Activated CD8-positive, alpha-beta memory T cell treated with anti-CD3 and anti-CD28 coated beads for 4 hours (primary cell): Measurements from ENCODE around the gene NEURL1.
"Not testable (repeated sequence)": the region's sequence is repeated elsewhere in the genome, so short reads cannot be mapped to it uniquely, and the experiment has no call there.

Experiments used
- DNase-seq, 2 donors: peaks; one replicate each; pipeline ENCODE4 v3.0.0-alpha.2; 2020; ENCODE audit warnings: low read depth in 2 of 2

NEURL1 gene

GRCh38 chr10:103493916-103494877 is 692 bp downstream of the NEURL1 start:
- DNase-seq, result no peak

DNA sequence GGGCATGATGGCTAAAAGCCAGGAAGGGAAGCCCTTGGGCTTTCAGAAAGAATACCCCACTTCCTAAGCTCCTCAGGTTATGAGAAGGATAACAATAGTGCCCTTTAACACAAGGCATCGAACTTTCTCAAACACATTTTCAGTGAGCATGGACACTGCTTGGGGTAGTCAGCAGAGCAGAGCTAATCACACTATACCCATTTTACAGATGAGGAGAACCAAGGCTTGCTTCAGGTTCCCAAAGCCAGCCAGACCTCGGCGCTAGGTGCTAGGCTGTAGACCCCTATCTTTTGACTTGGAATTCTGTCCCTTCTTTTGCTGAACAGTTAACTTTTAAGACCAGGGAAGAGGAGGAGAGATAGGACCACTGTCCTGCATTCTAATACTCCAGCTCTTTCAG is 1.8 kb downstream of the NEURL1 start:
- no peak for DNase-seq

- no peak for DNase-seq
Measured at GRCh38 chr10:103497161-103497915, 3.8 kb downstream of the NEURL1 start.

DNA sequence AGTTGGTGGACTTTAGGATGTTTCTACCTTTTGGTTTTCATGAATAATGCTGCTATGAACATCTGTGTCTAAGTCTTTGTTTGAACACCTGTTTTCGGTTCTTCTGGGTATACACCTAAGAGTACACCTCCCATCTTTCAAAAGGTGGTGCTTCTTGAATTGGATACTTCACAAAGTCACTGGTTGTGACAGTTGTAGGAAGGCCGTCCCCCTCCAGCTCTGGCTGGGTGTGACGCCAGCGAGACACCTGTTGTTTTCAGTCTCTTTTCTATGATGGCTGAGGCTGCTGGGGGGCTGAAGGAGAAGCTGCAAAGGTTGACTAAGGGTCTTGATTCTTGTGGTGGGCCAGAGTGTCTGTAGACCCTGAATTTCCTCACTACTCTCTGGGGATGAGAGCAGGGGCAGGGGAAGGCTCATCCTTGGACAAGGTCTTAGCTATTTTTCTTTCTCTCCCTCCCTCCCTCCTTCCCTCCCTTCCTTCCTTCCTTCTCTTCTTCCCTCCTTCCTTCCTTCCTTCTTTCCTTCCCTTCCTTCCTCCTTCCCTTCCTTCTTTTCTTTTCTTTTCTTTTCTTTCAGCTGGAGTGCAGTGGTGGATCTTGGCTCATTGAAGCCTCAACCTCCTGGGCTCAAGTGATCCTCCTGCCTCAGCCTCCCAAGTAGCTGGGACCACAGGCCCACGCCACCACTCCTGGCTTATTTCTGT is 5.6 kb downstream of the NEURL1 start:
- no peak for DNase-seq

DNA sequence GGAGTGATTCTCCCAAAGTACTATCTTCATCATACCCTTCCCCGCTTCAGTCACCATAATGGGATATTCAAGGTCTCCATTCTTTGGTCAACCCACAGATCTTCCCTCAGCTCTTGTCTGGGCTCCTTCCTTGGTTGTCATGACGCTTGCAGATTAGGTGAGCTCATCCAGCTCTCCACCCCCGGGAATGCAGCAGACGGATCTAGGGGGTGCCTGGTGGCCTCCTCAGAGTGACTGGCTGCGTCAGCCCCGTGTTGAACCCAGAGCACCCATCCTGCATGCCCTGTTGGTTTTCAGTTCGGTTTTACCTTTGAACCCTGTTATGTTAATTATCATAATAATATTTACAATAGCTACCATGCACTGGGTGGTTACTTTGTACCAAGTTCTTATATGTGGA is 6.4 kb downstream of the NEURL1 start:
- DNase-seq, result no peak

DNA sequence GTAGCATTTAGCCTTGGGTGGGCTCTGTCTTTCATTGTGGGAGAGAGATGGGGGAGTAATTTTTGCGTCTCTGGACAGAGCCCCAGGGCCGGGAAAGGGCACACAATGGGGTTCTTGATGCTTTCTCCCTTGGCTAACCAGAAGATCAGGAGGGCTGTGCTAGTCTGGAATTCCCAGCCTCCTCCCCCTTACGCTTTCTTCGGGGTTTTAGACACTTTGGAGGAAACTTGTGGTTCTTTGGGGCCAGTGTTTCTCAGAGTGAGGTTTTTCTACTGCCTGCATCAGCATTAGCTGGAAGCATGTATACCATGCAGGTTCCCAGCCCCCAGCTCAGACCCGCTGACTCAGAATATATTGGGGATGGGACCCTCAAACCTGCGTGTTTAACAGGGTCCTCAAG is 7.0 kb downstream of the NEURL1 start:
- DNase-seq, result no peak

GRCh38 chr10:103501186-103501585 is 7.7 kb downstream of the NEURL1 start:
- DNase-seq, result no peak

- no peak for DNase-seq
Measured at GRCh38 chr10:103502849-103503660, 9.6 kb downstream of the NEURL1 start.

DNA sequence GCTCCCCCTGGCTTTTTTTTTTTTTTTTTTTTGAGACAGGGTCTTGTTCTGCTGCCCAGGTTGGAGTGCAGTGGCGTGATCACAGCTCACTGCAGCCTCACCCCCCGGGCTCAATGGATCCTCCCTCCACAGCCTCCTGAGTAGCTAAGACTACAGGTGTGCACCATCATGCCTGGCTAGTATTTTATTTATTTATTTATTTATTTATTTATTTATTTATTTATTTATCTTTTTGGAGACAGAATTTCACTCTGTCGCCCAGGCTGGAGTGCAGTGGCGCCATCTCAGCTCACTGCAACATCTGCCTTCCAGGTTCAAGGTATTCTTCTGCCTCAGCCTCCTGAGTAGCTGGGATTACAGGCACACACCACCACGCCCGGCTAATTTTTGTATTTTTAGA is 10.3 kb downstream of the NEURL1 start:
- DNase-seq, result not testable (repeated sequence)

DNA sequence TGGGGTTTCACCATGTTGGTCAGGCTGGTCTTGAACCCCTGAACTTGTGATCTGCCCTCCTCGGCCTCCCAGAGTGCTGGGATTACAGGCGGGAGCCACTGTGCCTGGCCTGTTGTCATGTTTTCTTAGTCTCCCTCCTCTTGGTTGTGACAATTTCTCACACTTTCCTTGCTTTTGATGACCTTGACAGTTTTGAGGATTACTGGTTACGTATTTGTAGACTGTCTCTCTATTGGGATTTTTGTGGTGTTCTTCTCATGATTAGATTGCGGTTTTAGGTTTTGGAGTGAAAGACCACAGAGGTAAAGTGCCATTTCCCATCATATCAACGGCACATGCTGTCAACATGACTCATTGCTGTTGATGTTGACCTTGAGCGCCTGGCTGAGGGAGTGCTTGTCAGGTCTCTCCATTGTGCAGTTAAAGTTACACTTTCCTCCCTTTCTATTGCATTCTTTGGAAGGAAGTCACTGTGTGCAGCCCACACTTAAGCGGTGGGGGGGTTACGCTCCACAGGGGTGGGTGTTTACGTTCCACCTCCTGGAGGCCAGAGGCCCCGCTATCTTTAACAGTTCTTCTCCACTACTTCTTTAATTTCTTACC is 10.8 kb downstream of the NEURL1 start:
- peak; percentile 4 to 28 for DNase-seq

- DNase-seq, result no peak
Measured at GRCh38 chr10:103506061-103506460, 12.6 kb downstream of the NEURL1 start.

DNA sequence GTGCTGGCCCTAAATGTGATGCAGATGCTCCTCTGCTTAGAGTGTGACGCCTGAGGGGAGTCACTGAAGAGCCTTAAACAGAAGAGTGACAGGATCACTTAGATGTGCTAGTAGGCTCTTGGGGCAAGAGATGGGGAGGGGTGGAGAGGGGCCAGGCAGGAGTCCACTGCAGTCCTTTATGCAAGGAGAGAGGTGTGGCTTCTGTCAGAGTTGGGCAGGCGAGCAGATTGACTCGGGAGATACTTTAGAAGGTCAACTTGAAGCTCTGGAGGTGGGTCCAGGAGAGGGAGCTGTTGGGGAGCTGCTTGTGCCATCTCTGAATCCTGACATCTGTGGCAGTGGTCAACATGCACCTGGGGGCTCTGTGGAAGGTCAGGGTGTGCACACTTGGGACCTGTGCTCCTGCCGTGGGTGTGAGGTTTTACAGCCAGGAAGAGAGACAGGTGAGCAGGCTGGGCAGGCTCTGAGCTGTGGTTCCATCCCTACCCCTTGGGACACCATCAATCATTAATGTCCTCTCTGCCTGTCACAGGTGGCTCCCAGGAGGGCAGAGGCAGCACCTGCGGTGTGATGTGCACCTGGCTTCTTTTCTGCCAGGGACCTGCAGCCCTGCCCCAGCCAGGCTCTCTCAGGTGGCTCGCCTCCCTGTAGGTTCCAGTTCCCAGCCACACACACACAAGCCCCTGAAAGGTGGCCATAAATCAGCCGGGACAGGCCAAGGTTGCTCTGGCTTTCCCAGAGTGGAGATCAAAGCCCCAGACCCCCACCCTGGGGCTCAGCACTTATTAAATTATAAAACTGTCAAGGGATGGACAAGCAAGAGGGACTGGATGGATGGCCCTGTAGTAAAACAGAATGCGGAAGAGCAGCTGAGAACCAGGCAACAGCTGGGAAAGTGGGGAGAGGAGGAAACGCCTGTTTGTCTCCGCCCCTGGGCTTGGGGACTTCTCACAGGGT is 14.0 kb downstream of the NEURL1 start:
- no peak for DNase-seq

- no peak for DNase-seq
Measured at GRCh38 chr10:103510046-103510685, 16.7 kb downstream of the NEURL1 start.

DNA sequence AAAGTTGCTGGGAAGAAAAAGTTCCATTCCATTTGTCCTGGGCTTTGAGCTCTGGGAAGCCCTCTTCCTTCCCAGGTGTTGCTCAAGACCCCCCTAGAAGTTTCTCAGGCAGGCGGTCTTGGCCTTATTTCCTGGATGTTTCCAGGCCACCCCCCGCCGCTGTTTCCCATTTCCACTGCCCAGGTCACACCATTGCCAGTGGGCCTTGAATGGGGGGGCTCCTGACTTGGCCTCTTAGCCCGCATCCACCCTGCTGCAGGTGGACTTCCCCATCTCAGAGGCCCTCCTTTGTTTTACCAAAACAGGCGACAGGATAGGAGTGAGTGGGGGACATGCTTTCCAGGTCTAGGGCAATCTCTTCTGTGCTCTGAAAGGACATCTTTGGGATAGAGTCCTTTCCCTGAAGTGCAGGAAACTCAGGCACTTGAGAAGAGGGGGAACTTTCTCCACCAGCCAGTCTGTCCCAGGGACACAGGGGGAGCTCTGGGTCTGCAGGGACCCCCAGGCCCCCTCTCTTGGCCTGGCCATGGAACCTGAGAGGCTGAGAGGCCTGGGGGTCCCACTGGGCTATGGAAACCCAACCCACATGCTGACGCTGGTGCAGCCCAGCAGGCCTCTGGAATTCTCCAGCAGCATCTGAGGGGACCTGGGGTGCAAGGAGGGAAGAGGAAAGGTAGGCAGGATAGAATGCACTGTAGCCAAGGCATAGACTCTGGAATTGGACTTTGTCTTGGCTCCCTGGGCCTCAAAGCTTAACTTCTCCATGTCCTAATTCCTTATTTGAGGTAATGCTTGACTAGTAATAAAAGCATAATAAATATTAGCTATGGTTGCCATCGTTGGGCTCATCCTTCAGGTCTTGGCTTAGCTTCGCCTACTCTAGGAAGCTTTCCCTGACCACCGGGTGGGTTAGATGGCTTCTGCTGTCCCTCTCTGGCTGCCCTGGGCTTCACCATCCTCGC is 17.6 kb downstream of the NEURL1 start:
- DNase-seq, result no peak

GRCh38 chr10:103512166-103512565 is 18.7 kb downstream of the NEURL1 start:
- no peak for DNase-seq

GRCh38 chr10:103512591-103513379 is 19.3 kb downstream of the NEURL1 start:
- no peak for DNase-seq

DNA sequence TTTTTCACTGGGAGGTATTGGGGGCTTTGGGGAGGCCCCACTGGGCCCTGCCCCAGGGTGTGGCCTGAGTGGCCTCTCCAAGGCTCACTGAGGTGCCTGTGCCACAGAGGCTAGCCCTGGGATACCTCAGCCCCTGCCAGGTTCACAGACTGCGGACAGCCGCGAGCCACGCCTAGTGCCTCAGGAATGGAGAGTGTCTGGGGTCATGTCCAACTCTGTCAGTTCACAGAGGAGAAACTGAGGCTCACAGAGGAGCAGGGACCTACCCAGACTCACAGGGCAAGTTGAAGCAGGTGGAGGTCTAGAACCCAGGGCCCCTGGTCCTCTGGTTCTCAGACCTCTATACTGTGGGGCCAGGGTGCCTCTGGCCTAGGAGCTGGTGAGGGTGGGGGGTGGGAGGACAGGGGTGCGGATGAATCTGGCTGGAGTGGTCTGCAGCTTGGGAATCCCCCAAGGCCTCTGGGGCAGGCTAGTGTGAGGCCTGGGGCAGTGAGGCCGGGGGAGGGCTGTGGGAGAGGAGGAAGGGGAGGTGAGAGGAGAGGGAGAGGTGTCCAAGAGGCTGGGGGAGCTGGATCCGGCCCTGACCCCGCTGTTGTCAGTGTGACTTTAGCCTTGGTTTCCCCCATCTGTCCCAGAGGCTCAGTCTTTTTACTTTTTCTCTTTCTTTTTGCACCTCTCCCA is 20.0 kb downstream of the NEURL1 start:
- DNase-seq, result no peak
